ENCODE results near the gene COX10. TPM values are rescaled to one million over a fixed set of nuclear protein-coding genes. Genes with fewer than 3 reads are reported as not detected.

Gene COX10
- total and polyA plus RNA-seq, 2 experiments from 2014 or later, result 13.9 to 18.5 TPM

- H3K4me1 ChIP-seq (ENCODE audit: insufficient read depth), result peaks cover 12% of the 10 kb centered on the region; the same call in 1 of the 2 replicates
- H3K4me3 ChIP-seq, result no peak overlapping the region
- DNase-seq, result no peak
- TF ChIP-seq EZH2phosphoT487 (IDR thresholded peaks at IDR 0.05; ENCODE audit: insufficient read depth, low read depth) (no peak), EZH2 (IDR thresholded peaks at IDR 0.05; ENCODE audit: insufficient read depth, poor library complexity, severe bottlenecking) (no peak)
- no peak overlapping the region for H3K4me2 ChIP-seq (ENCODE audit: unreplicated experiment)
- H3K27me3 ChIP-seq (replicated peaks; ENCODE audit: insufficient read depth), result no peaks in the 10 kb centered on the region
- no peaks in the 10 kb centered on the region for H3K9me3 ChIP-seq (ENCODE audit: low read depth)
- H3F3A ChIP-seq (ENCODE audit: insufficient read depth), result no peaks in the 10 kb centered on the region
- peaks cover 5% of the 10 kb centered on the region; the same call in 1 of the 2 replicates for H3K79me2 ChIP-seq (ENCODE audit: insufficient read depth)
- no peaks in the 10 kb centered on the region for H3K36me3 ChIP-seq (ENCODE audit: low read depth)
- H3K27ac ChIP-seq, result no peak overlapping the region
- no peak overlapping the region for H3K9ac ChIP-seq
- in situ Hi-C loops (cut with MboI), result no loop called here
- no peaks in the 10 kb centered on the region for H3K9me2 ChIP-seq (ENCODE audit: insufficient read depth)
- H4K20me1 ChIP-seq (ENCODE audit: insufficient read depth), result no peaks in the 10 kb centered on the region
- no peak overlapping the region for H2AFZ ChIP-seq
Measured at GRCh38 chr17:14133104-14133503, 63.8 kb downstream of the COX10 start.

GRCh38 chr17:14134456-14134855 is 65.2 kb downstream of the COX10 start:
- Histone ChIP-seq H2AFZ (no peak overlapping the region), H4K20me1 (ENCODE audit: insufficient read depth) (no peaks in the 10 kb centered on the region), H3K4me1 (ENCODE audit: insufficient read depth) (peaks cover 12% of the 10 kb centered on the region; the same call in 1 of the 2 replicates), H3K9me3 (ENCODE audit: low read depth) (no peaks in the 10 kb centered on the region), H3K4me2 (ENCODE audit: unreplicated experiment) (no peak overlapping the region), H3K4me3 (no peak overlapping the region), H3K36me3 (ENCODE audit: low read depth) (no peaks in the 10 kb centered on the region), H3F3A (ENCODE audit: insufficient read depth) (no peaks in the 10 kb centered on the region), H3K27ac (no peak overlapping the region), H3K79me2 (ENCODE audit: insufficient read depth) (peaks cover 13% of the 10 kb centered on the region; the same call in 1 of the 2 replicates), H3K9me2 (ENCODE audit: insufficient read depth) (no peaks in the 10 kb centered on the region), H3K27me3 (replicated peaks; ENCODE audit: insufficient read depth) (no peaks in the 10 kb centered on the region), H3K9ac (no peak overlapping the region)
- no peak for DNase-seq
- WGBS, 2 experiments (ENCODE audit: low coverage in 1 of 2, low lambda C conversion rate in 2 of 2, missing lambda C conversion rate in 2 of 2), result 89 to 94% methylated on average over 2 of the region's 2 CpGs
- in situ Hi-C loops (cut with MboI), result no loop called here
- TF ChIP-seq EZH2phosphoT487 (IDR thresholded peaks at IDR 0.05; ENCODE audit: insufficient read depth, low read depth), result no peak
- no peak for TF ChIP-seq EZH2 (IDR thresholded peaks at IDR 0.05; ENCODE audit: insufficient read depth, poor library complexity, severe bottlenecking)

GRCh38 chr17:14135906-14136590 is 66.7 kb downstream of the COX10 start:
- no peaks in the 10 kb centered on the region for H3K9me3 ChIP-seq (ENCODE audit: low read depth)
- peaks cover 12% of the 10 kb centered on the region; the same call in 1 of the 2 replicates for H3K4me1 ChIP-seq (ENCODE audit: insufficient read depth)
- H3K36me3 ChIP-seq (ENCODE audit: low read depth), result no peaks in the 10 kb centered on the region
- no peaks in the 10 kb centered on the region for H4K20me1 ChIP-seq (ENCODE audit: insufficient read depth)
- H2AFZ ChIP-seq, result no peak overlapping the region
- in situ Hi-C loops (cut with MboI), result no loop called here
- no peak overlapping the region for H3K4me3 ChIP-seq
- DNase-seq, result peak; percentile 18
- TF ChIP-seq EZH2 (IDR thresholded peaks at IDR 0.05; ENCODE audit: insufficient read depth, poor library complexity, severe bottlenecking) (no peak), EZH2phosphoT487 (IDR thresholded peaks at IDR 0.05; ENCODE audit: insufficient read depth, low read depth) (no peak)
- 35 to 37% methylated on average over 4 of the region's 4 CpGs for WGBS, 2 experiments (ENCODE audit: low coverage in 1 of 2, low lambda C conversion rate in 2 of 2, missing lambda C conversion rate in 2 of 2)
- no peak overlapping the region for H3K9ac ChIP-seq
- H3K4me2 ChIP-seq (ENCODE audit: unreplicated experiment), result peak overlapping the region; percentile 6
- H3K27me3 ChIP-seq (replicated peaks; ENCODE audit: insufficient read depth), result no peaks in the 10 kb centered on the region
- H3F3A ChIP-seq (ENCODE audit: insufficient read depth), result no peaks in the 10 kb centered on the region
- H3K79me2 ChIP-seq (ENCODE audit: insufficient read depth), result peaks cover 10% of the 10 kb centered on the region; the same call in 1 of the 2 replicates
- no peaks in the 10 kb centered on the region for H3K9me2 ChIP-seq (ENCODE audit: insufficient read depth)
- no peak overlapping the region for H3K27ac ChIP-seq

- H3K4me3 ChIP-seq, result no peak overlapping the region
- no peaks in the 10 kb centered on the region for H3F3A ChIP-seq (ENCODE audit: insufficient read depth)
- DNase-seq, result no peak
- in situ Hi-C loops (cut with MboI), result no loop called here
- H3K9me3 ChIP-seq (ENCODE audit: low read depth), result no peaks in the 10 kb centered on the region
- TF ChIP-seq EZH2 (IDR thresholded peaks at IDR 0.05; ENCODE audit: insufficient read depth, poor library complexity, severe bottlenecking), result no peak
- TF ChIP-seq EZH2phosphoT487 (IDR thresholded peaks at IDR 0.05; ENCODE audit: insufficient read depth, low read depth), result no peak
- no peak overlapping the region for H3K27ac ChIP-seq
- H4K20me1 ChIP-seq (ENCODE audit: insufficient read depth), result no peaks in the 10 kb centered on the region
- no peak overlapping the region for H2AFZ ChIP-seq
- H3K9me2 ChIP-seq (ENCODE audit: insufficient read depth), result no peaks in the 10 kb centered on the region
- peaks cover 17% of the 10 kb centered on the region for H3K4me1 ChIP-seq (ENCODE audit: insufficient read depth)
- H3K27me3 ChIP-seq (replicated peaks; ENCODE audit: insufficient read depth), result no peaks in the 10 kb centered on the region
- no peak overlapping the region for H3K4me2 ChIP-seq (ENCODE audit: unreplicated experiment)
- 97% methylated on average over 7 of the region's 7 CpGs for WGBS, 2 experiments (ENCODE audit: low coverage in 1 of 2, low lambda C conversion rate in 2 of 2, missing lambda C conversion rate in 2 of 2)
- H3K9ac ChIP-seq, result no peak overlapping the region
- H3K79me2 ChIP-seq (ENCODE audit: insufficient read depth), result peaks cover 11% of the 10 kb centered on the region; the same call in 1 of the 2 replicates
- no peaks in the 10 kb centered on the region for H3K36me3 ChIP-seq (ENCODE audit: low read depth)
Measured at GRCh38 chr17:14138649-14139048, 69.3 kb downstream of the COX10 start.

All from GM23248 (cell line).